Activated T-cell treated with anti-CD3 and anti-CD28 coated beads, Interleukin-2, amount 50 U/mL, for 4 hours (primary cell): Measurements from ENCODE around the gene EMP1. TPM values are rescaled to one million over a fixed set of nuclear protein-coding genes. Genes with fewer than 3 reads are reported as not detected.

Experiments used
- ATAC-seq, 2 donors: fragments of 200-7000 bp; cut with Tn5 transposase; one replicate each; pipeline ENCODE4 v1.10.0; 2021
- DNase-seq: peaks from one replicate; pipeline ENCODE4 v3.0.0-alpha.2; 2020
- H3K27me3 Mint-ChIP-seq: one replicate; pipeline ENCODE4 v1.8.0; 2021; ENCODE audit warnings: low read depth, mixed read lengths
- H3K36me3 Mint-ChIP-seq: one replicate; pipeline ENCODE4 v1.8.0; 2022; ENCODE audit warnings: mixed read lengths; ENCODE audit not compliant: insufficient read depth
- H3K4me1 Mint-ChIP-seq: one replicate; pipeline ENCODE4 v1.8.0; 2021; ENCODE audit warnings: low read depth, mixed read lengths
- H3K4me3 Mint-ChIP-seq: one replicate; pipeline ENCODE4 v1.8.0; 2021; ENCODE audit warnings: mild to moderate bottlenecking, moderate library complexity, mixed read lengths
- H3K9me3 Mint-ChIP-seq: one replicate; pipeline ENCODE4 v1.8.0; 2021; ENCODE audit warnings: mixed read lengths
- total RNA-seq, 3 donors: library from RNA; stranded (reverse); gene quantifications; one replicate each; pipeline ENCODE4 v1.2.1, GENCODE V29; 2021

EMP1 gene
- total RNA-seq, 3 donors from 2014 or later = 8.9 to 22.5 (median 17.2) TPM

DNA sequence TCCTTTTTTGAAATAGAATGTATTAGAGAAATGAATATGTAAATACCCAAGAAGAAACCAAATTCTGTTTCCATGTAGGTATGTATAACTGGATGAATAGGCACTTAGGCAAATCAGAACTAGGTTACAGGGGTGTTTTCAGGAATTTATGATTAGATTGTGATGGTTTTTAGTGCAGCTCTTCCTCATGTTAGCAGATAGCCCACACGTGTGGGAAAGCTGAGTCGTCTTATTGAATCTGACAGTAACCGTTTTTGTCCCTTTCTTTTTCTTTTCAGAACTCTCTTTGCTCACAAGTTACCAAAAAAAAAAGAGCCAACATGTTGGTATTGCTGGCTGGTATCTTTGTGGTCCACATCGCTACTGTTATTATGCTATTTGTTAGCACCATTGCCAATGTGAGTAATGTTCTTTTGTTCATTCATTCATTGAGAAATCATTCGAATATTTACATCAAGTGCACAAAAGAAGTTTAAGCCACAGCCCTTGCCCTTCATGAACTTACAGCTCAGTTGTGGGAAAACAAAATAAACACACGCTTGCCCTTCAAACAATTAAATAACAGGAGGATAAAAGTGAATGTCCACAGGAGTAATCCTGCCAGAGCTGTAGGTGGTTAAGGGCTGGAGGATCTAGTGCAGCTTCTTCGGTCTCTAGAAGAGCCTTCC is 14.8 kb downstream of the EMP1 start:
- H3K9me3 Mint-ChIP-seq = no peaks in the 10 kb centered on the region
- ATAC-seq (peak in 1 of 2 donors; percentile 33), DNase-seq (no peak)
- peaks cover 26% of the 10 kb centered on the region for H3K4me1 Mint-ChIP-seq
- H3K36me3 Mint-ChIP-seq = peaks cover 5% of the 10 kb centered on the region
- H3K27me3 Mint-ChIP-seq = peaks cover 2% of the 10 kb centered on the region
- no peak overlapping the region for H3K4me3 Mint-ChIP-seq

DNA sequence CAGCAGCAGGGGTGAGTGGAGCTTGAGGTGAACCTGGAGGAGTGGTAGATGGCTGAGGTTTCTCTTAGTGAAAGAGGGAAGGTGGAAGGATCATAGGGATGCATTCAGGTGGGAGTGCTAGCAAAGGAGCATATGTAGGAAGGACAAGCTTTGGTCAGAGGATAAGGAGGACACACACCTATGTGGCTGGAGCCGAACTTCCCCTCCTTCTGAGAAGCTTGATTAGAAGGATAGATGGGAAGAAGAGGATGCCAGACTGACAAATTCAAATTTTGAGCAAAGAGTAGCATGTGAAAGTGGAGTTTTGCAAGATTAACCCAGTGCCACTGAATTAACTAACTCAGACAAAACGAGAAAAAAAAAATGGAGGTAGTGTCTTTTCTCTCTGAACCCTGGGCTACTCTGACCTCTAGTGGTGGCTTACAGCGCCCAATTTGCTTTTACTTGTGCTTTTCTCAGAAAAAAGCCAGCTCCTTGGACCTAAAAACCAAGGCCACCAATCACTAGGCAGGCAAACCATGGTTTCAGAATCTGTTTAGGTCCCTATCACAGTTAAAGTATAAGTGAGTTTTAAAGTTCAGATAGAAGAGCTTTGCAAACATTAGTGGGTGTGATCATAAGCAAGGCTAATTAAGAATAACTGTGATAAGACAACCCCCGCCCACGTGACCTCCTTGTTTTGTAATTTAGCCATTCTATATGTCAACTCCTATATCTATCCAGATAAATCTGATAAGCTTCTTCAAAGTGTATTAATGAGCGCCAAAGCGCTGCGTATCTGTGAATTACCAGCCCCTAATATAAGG is 15.5 kb downstream of the EMP1 start:
- no peaks in the 10 kb centered on the region for H3K9me3 Mint-ChIP-seq
- peaks cover 2% of the 10 kb centered on the region for H3K27me3 Mint-ChIP-seq
- H3K4me3 Mint-ChIP-seq = no peak overlapping the region
- ATAC-seq = peak; percentile 38 to 56
- peaks cover 21% of the 10 kb centered on the region for H3K4me1 Mint-ChIP-seq
- peak; percentile 64 for DNase-seq
- H3K36me3 Mint-ChIP-seq = peaks cover 5% of the 10 kb centered on the region

DNA sequence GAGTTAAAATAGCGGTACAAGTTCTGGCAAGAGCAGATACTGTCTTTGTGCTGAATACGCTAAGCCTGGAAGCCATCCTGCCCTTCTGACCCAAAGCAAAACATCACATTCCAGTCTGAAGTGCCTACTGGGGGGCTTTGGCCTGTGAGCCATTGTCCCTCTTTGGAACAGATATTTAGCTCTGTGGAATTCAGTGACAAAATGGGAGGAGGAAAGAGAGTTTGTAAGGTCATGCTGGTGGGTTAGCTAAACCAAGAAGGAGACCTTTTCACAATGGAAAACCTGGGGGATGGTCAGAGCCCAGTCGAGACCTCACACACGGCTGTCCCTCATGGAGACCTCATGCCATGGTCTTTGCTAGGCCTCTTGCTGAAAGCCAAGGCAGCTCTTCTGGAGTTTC is 18.5 kb downstream of the EMP1 start:
- no peak for ATAC-seq
- peaks cover 5% of the 10 kb centered on the region for H3K36me3 Mint-ChIP-seq
- DNase-seq = no peak
- no peaks in the 10 kb centered on the region for H3K27me3 Mint-ChIP-seq
- H3K9me3 Mint-ChIP-seq = peaks cover 4% of the 10 kb centered on the region
- H3K4me3 Mint-ChIP-seq = no peak overlapping the region
- H3K4me1 Mint-ChIP-seq = peaks cover 18% of the 10 kb centered on the region

DNA sequence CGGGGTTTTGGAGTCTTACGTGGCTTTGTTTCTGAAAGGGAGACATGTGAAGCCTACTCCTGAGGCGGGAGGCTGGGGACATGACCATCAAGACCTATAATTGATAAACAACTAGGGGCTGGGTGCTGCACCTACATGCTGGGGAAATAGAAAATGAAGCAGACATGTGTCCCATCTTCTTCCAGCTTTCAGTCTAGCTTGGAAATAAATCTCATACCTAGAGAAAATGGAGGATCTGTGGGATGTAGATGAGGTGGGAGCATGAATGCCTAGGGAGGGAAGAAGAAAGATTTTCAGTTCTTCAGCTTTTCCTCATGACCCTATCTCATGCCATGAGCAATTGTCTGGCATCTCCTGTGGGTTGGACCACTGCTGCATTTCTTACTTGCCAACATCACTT is 22.1 kb downstream of the EMP1 start:
- Mint-ChIP-seq H3K27me3 (no peaks in the 10 kb centered on the region), H3K36me3 (peaks cover 5% of the 10 kb centered on the region), H3K4me1 (no peaks in the 10 kb centered on the region), H3K9me3 (peaks cover 4% of the 10 kb centered on the region), H3K4me3 (no peak overlapping the region)
- ATAC-seq (no peak), DNase-seq (no peak)

DNA sequence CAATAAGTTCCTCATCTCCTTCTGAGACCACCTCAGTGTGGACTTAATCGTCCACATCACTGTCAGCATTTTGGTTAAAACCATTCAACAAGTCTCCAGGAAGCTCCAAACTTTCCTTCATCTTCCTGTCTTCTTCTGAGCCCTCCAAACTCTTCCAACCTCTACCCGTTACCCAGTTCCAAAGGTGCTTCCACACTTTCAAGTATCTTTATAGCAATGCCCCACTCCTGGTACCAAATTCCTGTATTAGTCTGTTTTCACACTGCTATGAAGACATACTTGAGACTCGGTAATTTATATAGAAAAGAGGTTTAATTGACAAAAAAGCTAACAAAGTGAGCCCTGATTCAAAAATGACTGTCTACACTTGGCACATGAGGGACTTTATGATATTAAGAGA is 22.8 kb downstream of the EMP1 start:
- Mint-ChIP-seq H3K27me3 (peaks cover 3% of the 10 kb centered on the region), H3K4me1 (no peaks in the 10 kb centered on the region), H3K9me3 (peaks cover 4% of the 10 kb centered on the region), H3K4me3 (no peak overlapping the region), H3K36me3 (no peaks in the 10 kb centered on the region)
- ATAC-seq = no peak
- DNase-seq = no peak

DNA sequence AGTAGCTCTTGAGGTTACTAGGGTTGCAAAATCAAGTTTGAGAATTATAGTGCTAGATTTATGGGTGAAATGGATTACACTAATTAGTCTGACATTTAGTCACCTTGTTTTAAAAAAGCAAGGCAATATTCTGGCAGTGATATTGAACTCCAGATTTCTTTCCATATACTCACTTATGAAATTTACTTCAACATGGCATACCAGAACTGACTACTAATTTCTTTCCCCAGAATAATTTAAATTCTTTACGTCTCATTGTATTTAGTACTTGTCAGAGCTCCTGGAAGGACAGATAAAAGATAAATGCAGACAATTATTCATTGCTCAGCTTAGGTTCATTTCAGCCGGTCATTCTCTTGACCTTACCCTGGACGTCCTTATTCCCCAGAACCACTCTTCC is 24.3 kb downstream of the EMP1 start:
- no peak for ATAC-seq
- H3K27me3 Mint-ChIP-seq = peaks cover 8% of the 10 kb centered on the region
- H3K36me3 Mint-ChIP-seq = no peaks in the 10 kb centered on the region

DNA sequence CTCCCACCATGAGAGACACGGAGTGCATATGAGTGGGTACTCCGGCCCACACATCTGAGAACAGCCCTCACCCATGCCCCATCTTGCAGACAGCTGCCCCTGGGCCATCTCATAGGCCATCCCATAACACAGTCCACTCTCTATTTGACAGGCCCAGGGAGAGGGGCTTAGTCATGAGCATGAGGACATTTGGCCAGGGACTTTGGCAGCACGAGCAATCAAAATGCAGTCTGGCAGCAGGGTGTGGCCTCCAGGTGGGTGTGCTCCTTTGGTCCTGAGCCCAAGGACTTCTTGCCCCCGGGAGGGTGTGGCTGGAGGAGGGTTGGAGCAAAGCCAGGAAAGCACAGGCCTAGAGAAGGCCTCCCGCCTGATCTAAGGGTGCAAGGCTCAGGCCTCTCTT is 25.6 kb downstream of the EMP1 start:
- Mint-ChIP-seq H3K36me3 (no peaks in the 10 kb centered on the region), H3K9me3 (peaks cover 4% of the 10 kb centered on the region), H3K4me3 (no peak overlapping the region), H3K27me3 (peaks cover 14% of the 10 kb centered on the region), H3K4me1 (no peaks in the 10 kb centered on the region)
- DNase-seq (no peak), ATAC-seq (no peak)

More for the DNA sequence above, 24.3 kb downstream of the EMP1 start:
- Mint-ChIP-seq H3K4me1 (no peaks in the 10 kb centered on the region), H3K9me3 (peaks cover 4% of the 10 kb centered on the region), H3K4me3 (no peak overlapping the region)
- no peak for DNase-seq

DNA sequence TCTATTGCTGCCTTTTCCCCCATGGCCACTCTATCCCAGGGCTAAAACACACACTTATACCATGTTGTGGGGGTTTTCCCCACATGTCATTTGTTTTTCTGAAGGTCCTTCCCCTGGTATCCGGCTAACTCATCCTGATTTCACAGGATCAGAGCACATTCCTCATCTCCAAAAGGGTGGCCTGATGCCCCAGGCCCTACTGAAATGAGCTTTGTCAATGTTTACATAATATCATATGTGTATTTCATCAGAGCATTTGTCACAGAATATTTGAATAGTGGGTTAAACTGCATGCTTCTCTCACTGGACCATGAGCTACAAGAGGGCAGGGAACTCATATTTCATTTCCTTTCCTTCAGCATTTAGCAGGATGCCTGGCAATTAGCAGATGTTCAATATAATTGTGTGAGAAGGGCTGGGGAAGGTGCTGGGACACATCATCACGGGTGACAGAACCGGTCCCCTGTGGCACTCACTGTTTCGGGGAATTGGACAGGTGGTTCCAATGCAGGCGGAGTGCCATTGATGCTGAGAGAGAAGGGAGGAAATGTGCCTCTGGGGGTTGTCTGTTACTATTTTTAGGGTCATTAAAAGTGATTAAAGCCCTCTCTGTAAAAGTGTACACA is 26.8 kb downstream of the EMP1 start:
- peaks cover 21% of the 10 kb centered on the region for H3K27me3 Mint-ChIP-seq
- ATAC-seq (no peak), DNase-seq (no peak)
- no peaks in the 10 kb centered on the region for H3K36me3 Mint-ChIP-seq
- H3K4me1 Mint-ChIP-seq = no peaks in the 10 kb centered on the region
- H3K9me3 Mint-ChIP-seq = peaks cover 4% of the 10 kb centered on the region
- H3K4me3 Mint-ChIP-seq = no peak overlapping the region

DNA sequence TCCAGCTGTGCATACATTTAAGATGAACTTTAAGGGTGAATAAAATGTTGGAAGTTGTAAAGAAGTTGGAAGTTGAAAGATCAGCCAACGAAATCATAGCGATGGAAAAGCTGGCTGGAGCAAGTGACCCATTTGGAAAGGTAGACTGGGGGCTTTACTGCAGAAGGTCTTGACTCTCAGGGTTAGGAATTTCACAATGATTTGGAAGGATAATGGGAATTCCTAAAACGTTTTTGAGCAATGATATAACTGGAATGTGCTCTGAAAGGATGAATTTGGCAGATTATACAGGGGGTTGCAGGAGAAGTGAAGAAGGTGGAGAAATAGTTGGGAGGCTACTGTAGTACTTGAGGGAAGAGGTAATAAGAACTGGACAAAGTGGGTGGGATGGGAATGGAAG is 27.4 kb downstream of the EMP1 start:
- H3K36me3 Mint-ChIP-seq = no peaks in the 10 kb centered on the region
- peaks cover 23% of the 10 kb centered on the region for H3K27me3 Mint-ChIP-seq
- H3K9me3 Mint-ChIP-seq = peaks cover 4% of the 10 kb centered on the region
- DNase-seq = no peak
- H3K4me3 Mint-ChIP-seq = no peak overlapping the region
- H3K4me1 Mint-ChIP-seq = no peaks in the 10 kb centered on the region
- no peak for ATAC-seq

DNA sequence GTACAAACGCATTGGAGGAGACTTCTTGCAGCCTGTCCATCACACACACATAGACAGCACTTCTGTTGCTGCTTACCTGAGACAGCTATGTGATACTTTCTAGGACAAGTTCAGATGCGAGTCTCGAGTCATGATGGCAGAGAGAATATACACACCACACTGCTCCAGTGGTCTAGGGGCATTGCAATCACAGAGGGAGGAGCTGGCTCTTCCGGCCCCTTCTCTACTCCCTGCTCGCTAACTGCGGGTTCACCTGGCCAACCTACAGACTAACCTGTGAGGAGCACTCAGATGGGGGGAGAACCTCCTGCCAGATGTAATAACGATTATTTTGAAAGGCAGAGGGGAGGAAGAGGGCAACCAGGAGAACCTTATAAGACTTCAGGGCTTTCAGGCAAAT is 30.7 kb downstream of the EMP1 start:
- no peak for ATAC-seq
- H3K27me3 Mint-ChIP-seq = peaks cover 28% of the 10 kb centered on the region

DNA sequence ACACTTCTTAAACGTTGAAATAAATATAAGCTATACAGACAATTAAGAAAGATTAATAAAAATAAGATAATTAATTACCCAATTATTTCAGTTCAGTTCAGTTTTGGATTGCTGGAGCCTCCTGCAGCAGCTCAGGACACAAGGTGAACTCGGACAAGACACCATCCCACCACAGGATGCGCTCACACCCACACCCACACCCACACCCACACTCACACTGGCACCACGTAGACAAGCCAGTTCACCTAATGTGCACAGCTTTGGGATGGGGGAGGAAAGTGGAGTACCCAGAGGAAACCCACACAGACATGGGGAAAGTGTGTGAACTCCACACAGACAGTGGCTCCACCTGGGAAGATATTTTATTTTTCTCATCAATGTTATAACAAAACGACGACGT is 32.1 kb downstream of the EMP1 start:
- no peaks in the 10 kb centered on the region for H3K36me3 Mint-ChIP-seq
- no peaks in the 10 kb centered on the region for H3K4me1 Mint-ChIP-seq
- H3K9me3 Mint-ChIP-seq = no peaks in the 10 kb centered on the region
- H3K4me3 Mint-ChIP-seq = no peak overlapping the region
- DNase-seq (no peak), ATAC-seq (no peak)
- H3K27me3 Mint-ChIP-seq = peaks cover 28% of the 10 kb centered on the region

More for the DNA sequence above, 30.7 kb downstream of the EMP1 start:
- Mint-ChIP-seq H3K4me1 (no peaks in the 10 kb centered on the region), H3K36me3 (no peaks in the 10 kb centered on the region), H3K9me3 (no peaks in the 10 kb centered on the region), H3K4me3 (no peak overlapping the region)
- no peak for DNase-seq

DNA sequence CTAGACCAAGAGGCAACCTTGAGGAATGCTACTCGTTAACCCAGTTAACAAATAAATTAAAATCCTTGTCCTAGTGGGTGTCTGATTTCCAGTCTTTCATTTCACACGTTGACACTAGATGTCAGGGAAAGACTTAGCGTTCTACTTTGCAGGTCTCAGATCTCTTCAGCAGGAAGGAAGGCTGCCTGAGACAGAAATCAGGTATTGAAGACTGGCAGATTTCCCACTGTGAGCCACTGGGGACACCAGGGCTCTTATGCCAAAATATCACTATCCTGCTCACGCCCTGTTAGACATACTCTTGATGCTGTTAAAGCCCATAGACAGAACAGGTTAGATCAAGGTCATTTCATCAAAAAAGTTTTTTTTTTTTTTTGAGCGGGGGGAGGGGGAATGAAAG is 33.0 kb downstream of the EMP1 start:
- no peak overlapping the region for H3K4me3 Mint-ChIP-seq
- H3K9me3 Mint-ChIP-seq = no peaks in the 10 kb centered on the region
- ATAC-seq (no peak), DNase-seq (no peak)
- no peaks in the 10 kb centered on the region for H3K36me3 Mint-ChIP-seq
- peaks cover 25% of the 10 kb centered on the region for H3K27me3 Mint-ChIP-seq
- H3K4me1 Mint-ChIP-seq = no peaks in the 10 kb centered on the region

DNA sequence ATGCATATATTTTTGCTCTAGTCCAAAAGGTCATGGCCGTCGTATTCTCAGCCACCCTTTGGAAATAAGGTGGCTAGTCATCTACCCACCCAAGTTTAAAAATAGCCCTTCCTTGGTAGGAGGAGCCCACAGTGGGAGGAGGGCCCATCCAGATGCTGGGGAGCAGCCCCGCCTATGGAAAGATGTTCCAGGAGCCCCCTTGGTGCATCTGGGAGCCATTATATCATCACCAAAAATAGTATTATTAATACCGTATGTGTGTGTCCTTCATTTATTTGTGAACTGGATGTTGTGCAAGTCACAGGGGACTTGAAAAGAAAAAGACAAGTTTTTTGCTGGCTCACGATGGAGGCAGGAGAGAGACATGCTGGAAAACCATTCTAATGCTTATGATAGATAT is 34.0 kb downstream of the EMP1 start:
- ATAC-seq = no peak
- Mint-ChIP-seq H3K9me3 (no peaks in the 10 kb centered on the region), H3K36me3 (no peaks in the 10 kb centered on the region), H3K4me3 (no peak overlapping the region), H3K4me1 (no peaks in the 10 kb centered on the region), H3K27me3 (peaks cover 19% of the 10 kb centered on the region)
- no peak for DNase-seq

DNA sequence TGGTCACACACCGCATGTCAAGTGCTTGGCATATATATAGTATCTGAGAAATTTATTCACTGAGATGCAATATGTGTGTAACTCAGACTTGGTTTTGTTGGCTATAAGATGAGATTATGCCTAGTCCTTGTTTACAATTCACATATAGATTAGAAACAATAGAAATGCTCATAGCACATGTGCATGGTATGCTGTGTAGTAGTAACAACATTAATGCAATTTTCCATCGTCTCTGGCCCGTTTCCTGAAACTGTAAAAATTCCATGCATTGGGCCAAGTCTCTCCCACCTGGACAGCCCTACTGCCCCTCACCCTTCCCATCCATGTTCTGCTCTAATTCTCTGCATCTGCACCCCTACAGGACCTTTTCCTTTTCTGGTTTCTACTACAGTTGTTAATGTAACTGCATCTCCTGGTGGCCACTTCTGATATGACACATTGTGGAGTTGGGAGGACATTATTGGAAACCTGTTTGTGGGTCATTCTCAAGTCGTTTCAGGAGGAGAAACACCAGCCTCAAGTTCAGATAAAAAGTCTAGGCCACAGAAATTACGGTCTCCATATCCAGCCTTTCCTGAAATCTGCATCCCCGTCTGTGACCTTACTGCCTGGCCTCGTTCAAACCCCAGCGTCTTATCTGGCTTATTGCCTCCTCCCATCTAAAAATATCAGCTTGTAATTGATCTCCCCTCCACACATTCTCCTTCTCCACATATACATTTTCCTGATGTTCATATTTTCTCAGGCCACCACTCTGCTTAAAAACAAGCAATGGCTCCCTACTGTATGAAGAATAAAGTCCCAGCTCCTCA is 37.5 kb downstream of the EMP1 start:
- Mint-ChIP-seq H3K9me3 (no peaks in the 10 kb centered on the region), H3K27me3 (peaks cover 7% of the 10 kb centered on the region)
- peak; percentile 41 to 62 for ATAC-seq

More for the DNA sequence above, 37.5 kb downstream of the EMP1 start:
- DNase-seq = peak; percentile 12
- Mint-ChIP-seq H3K4me1 (no peaks in the 10 kb centered on the region), H3K4me3 (no peak overlapping the region), H3K36me3 (no peaks in the 10 kb centered on the region)
